Panc1 (cell line): ENCODE measurements around the gene THAP9.

Experiments used
- POLR2AphosphoS5 ChIP-seq: IDR thresholded peaks from 2 replicates; pipeline ENCODE4 v1.6.1; 2012; ENCODE audit warnings: mild to moderate bottlenecking, low read depth, low read length, moderate library complexity
- TF ChIP-seq, protein P1 (sequence below): fragments of 450-650 bp; IDR thresholded peaks from 2 replicates; pipeline ENCODE4 v1.5.1; 2017; ENCODE audit warnings: mild to moderate bottlenecking

DNA sequence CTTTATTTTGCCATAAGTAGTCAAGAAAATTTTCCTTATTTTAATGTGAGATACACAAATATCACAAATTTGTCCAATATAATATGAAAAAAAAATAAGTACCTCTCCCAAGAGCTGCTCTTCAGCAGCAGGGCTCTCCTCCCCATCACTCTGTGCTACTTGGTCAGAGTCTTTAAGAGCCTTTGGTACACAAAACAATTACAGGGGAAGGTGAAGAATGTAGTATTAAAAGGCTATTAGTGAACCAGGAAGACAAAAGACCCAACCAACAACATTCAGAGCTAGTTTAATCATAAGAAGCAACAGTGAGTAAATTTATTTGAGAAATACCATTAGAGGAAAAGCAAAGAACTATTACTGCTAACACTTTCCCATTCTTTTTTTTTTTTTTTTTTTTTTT lies 39.0 kb upstream of the THAP9 start:
- TF ChIP-seq, protein P1, sequence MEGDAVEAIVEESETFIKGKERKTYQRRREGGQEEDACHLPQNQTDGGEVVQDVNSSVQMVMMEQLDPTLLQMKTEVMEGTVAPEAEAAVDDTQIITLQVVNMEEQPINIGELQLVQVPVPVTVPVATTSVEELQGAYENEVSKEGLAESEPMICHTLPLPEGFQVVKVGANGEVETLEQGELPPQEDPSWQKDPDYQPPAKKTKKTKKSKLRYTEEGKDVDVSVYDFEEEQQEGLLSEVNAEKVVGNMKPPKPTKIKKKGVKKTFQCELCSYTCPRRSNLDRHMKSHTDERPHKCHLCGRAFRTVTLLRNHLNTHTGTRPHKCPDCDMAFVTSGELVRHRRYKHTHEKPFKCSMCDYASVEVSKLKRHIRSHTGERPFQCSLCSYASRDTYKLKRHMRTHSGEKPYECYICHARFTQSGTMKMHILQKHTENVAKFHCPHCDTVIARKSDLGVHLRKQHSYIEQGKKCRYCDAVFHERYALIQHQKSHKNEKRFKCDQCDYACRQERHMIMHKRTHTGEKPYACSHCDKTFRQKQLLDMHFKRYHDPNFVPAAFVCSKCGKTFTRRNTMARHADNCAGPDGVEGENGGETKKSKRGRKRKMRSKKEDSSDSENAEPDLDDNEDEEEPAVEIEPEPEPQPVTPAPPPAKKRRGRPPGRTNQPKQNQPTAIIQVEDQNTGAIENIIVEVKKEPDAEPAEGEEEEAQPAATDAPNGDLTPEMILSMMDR, result no peak
- no peak for TF ChIP-seq POLR2AphosphoS5
